ENCODE measurements around the gene RAB26. TPM values are rescaled to one million over a fixed set of nuclear protein-coding genes. Genes with fewer than 3 reads are reported as not detected.

The RAB26 gene
- total and polyA plus RNA-seq, 2 donors (not counting 3 experiments of a cell fraction or from before 2014, with no cell fraction given) = 0.91 to 2.0 TPM

GRCh38 chr16:2162676-2163118, 14.3 kb downstream of the RAB26 start:
- no peaks in the 10 kb centered on the region for H4K20me1 ChIP-seq (replicated peaks; ENCODE audit: control insufficient read depth, extremely low read depth, insufficient read depth, low read length)
- dilution Hi-C loops (cut with MboI; ENCODE audit: extremely low pct_ligation_motif_present, low sequenced_read_pairs) = loop anchor here (25.0 kb wide), 1 partner anchor 125 kb away; the partner anchor contains the start of genes NHERF2, NTHL1 and TSC2
- H3K27me3 ChIP-seq (ENCODE audit: control insufficient read depth in 2 of 2, insufficient read depth in 2 of 2, low read length in 2 of 2) = no peaks in the 10 kb centered on the region
- no peaks in the 10 kb centered on the region for H3K9me3 ChIP-seq (replicated peaks; ENCODE audit: control insufficient read depth, insufficient read depth, low read length)
- H3K4me3 ChIP-seq (replicated peaks in 1 of 3; ENCODE audit: insufficient read depth in 1 of 3, low read depth in 1 of 3, low read length in 3 of 3) = no peak overlapping the region
- peaks cover 75% of the 10 kb centered on the region for H3K79me2 ChIP-seq (ENCODE audit: control insufficient read depth, insufficient read depth, low read length)
- peaks cover 22% of the 10 kb centered on the region for H3K4me1 ChIP-seq (ENCODE audit: control insufficient read depth, extremely low read depth, insufficient read depth, low read length)
- H3K36me3 ChIP-seq (ENCODE audit: control insufficient read depth in 2 of 2, extremely low read depth in 1 of 2, insufficient read depth in 2 of 2, low read length in 2 of 2) = peaks cover 0 to 23% of the 10 kb centered on the region in 2 experiments
- H2AFZ ChIP-seq (ENCODE audit: low read depth, low read length) = no peak overlapping the region
- intact Hi-C loops (cut with micrococcal nuclease) = no loop called here
- no peaks in the 10 kb centered on the region for H3K9me1 ChIP-seq (replicated peaks; ENCODE audit: control insufficient read depth, extremely low read depth, insufficient read depth, low read length)
- DNase-seq (ENCODE audit: low read depth, low spot score) = no peak
- BruUV-seq (replicated peaks) = no TSS peak
- ChIA-PET POLR2A (no interaction called here), CTCF (no interaction called here)
- no peak overlapping the region for H3K9ac ChIP-seq (replicated peaks; ENCODE audit: extremely low read depth, insufficient read depth, low read length)
- TF ChIP-seq CTCF (IDR thresholded peaks at IDR 0.05; ENCODE audit: extremely low read depth in 1 of 2, insufficient read depth in 1 of 2, low read depth in 1 of 2, low read length in 2 of 2) = no peak
- TF ChIP-seq MYC (IDR thresholded peaks at IDR 0.05; ENCODE audit: low read depth, low read length) = no peak
- TF ChIP-seq MAX (IDR thresholded peaks at IDR 0.05; ENCODE audit: insufficient read depth, insufficient read length) = no peak
- no peak for TF ChIP-seq GATA2 (IDR thresholded peaks at IDR 0.05; ENCODE audit: insufficient read depth, insufficient read length, low read depth, low read length)
- H3K27ac ChIP-seq (ENCODE audit: insufficient read depth, low read depth, low read length) = no peak overlapping the region
- FAIRE-seq = no peak
- H3K4me2 ChIP-seq (ENCODE audit: insufficient read depth, low read length) = no peak overlapping the region
